ENCODE data around the gene SFI1.

Gene SFI1

DNA sequence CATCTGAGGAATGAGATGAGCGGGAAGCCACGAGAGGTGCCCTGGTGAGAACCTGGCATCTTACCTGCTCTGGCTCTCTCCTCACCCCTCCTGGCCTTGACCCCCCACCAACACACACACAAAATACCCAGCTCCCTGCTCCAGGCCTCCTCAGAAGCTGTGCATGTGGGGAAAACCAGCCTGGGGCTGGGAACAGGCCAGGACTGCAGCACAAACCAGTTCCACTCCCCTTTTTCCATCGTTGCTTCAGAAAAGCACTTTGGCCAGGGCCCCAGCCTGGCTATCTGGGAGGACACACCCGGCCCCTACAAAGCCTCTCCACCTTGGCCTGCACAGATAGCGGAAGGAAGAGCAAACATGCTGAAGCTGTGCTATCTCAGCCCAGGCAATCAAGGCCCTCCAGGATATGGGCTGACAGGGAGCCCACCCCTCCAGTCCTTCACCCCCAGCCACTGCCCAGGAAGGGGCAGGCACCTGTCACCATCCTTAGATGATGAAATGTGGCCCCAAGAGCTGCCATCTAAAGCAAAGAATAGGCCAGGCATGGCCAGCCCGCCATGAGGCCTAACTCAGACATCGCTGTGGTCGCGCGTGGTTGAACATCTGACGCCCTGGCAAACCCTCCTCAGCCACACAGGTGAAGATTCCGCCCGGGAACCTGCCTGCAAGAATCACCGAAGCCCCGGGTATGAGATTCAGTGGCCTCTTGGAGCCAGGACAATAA, 130.3 kb downstream of the SFI1 start:
- Histone ChIP-seq H3K4ac (ENCODE audit: low read depth in 1 of 2, low read length in 2 of 2) (no peak overlapping the region), H3K18ac (ENCODE audit: low read depth in 1 of 2, low read length in 2 of 2) (peak overlapping the region; percentile 8 to 43), H3K27ac (ENCODE audit: low read length, poor library complexity, severe bottlenecking) (no peak overlapping the region), H3K27me3 (ENCODE audit: control insufficient read depth in 1 of 2, insufficient read depth in 1 of 2, low read length in 2 of 2) (no peaks in the 10 kb centered on the region), H2BK12ac (ENCODE audit: low read length in 2 of 2) (no peak overlapping the region), H4K8ac (ENCODE audit: low read length) (peak overlapping the region; percentile 16), H3K4me2 (ENCODE audit: low read length, poor library complexity, severe bottlenecking) (no peak overlapping the region), H3K79me1 (replicated peaks; ENCODE audit: low read length, poor library complexity, severe bottlenecking) (peaks cover 7% of the 10 kb centered on the region), H2AK5ac (ENCODE audit: low read length, severe bottlenecking) (no peak overlapping the region), H3K4me3 (ENCODE audit: insufficient read depth in 1 of 2, low read depth in 1 of 2, low read length in 2 of 2) (peak overlapping the region in 1 of 2 experiments; percentile 41), H2AFZ (ENCODE audit: low read depth, low read length) (no peak overlapping the region), H3K9me3 (ENCODE audit: control insufficient read depth, low read length) (no peaks in the 10 kb centered on the region), H3K36me3 (ENCODE audit: control insufficient read depth in 1 of 2, insufficient read depth in 2 of 2, low read depth in 1 of 2, low read length in 2 of 2) (peaks cover 35 to 76% of the 10 kb centered on the region in 2 experiments), H3K4me1 (ENCODE audit: control insufficient read depth, insufficient read depth, low read depth, low read length) (peaks cover 73% of the 10 kb centered on the region), H3K9ac (ENCODE audit: low read length) (peak overlapping the region; percentile 58), H3K23ac (ENCODE audit: low read length in 2 of 2) (no peak overlapping the region), H2BK5ac (ENCODE audit: low read depth, low read length, poor library complexity, severe bottlenecking) (no peak overlapping the region), H4K91ac (ENCODE audit: low read length) (no peak overlapping the region), H3K14ac (ENCODE audit: low read length in 2 of 2) (peak overlapping the region in 1 of 2 experiments; percentile 19), H2BK120ac (ENCODE audit: low read depth, low read length) (no peak overlapping the region), H2BK15ac (ENCODE audit: low read depth, poor library complexity, severe bottlenecking) (no peak overlapping the region)
- WGBS, result 93% methylated on average over 15 of the region's 15 CpGs
- DNase-seq, result no peak

DNA sequence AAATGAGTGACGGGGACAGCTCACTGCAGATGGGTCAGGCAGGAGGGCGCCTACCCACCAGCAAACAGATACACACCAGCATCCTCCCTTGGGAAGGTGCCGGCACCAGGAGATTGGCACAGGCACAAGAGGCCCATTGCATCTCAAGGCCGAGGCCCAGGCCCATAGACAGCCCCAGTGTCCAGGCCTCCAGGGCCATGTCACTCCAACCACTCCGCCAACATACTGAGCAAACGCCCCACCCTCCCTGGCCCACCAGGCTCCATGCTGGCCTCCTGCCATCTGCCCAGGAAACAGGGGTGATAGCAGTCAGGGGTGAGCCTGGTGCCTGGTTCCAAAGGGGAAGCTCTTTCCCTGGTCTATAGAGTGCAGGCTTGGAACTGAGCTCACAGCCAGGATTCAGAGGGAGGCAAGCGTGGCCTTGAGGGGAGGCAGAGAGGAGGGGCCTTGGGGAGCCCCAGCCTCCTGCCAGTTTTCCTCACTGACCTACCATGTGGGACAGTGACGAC, 130.9 kb downstream of the SFI1 start:
- no peak overlapping the region for H3K4me3 ChIP-seq (ENCODE audit: insufficient read depth in 1 of 2, low read depth in 1 of 2, low read length in 2 of 2)
- H3K4me2 ChIP-seq (ENCODE audit: low read length, poor library complexity, severe bottlenecking), result no peak overlapping the region
- H3K27ac ChIP-seq (ENCODE audit: low read length, poor library complexity, severe bottlenecking), result no peak overlapping the region
- DNase-seq, result no peak
- WGBS, result 100% methylated on average over 7 of the region's 8 CpGs
- H2BK5ac ChIP-seq (ENCODE audit: low read depth, low read length, poor library complexity, severe bottlenecking), result no peak overlapping the region
- H2BK12ac ChIP-seq (ENCODE audit: low read length in 2 of 2), result peak overlapping the region in 1 of 2 experiments; percentile 14
- no peak overlapping the region for H4K91ac ChIP-seq (ENCODE audit: low read length)
- no peak overlapping the region for H2AK5ac ChIP-seq (ENCODE audit: low read length, severe bottlenecking)
- H3K14ac ChIP-seq (ENCODE audit: low read length in 2 of 2), result no peak overlapping the region
- no peak overlapping the region for H3K23ac ChIP-seq (ENCODE audit: low read length in 2 of 2)
- no peaks in the 10 kb centered on the region for H3K27me3 ChIP-seq (ENCODE audit: control insufficient read depth in 1 of 2, insufficient read depth in 1 of 2, low read length in 2 of 2)
- H2BK15ac ChIP-seq (ENCODE audit: low read depth, poor library complexity, severe bottlenecking), result no peak overlapping the region
- H3K18ac ChIP-seq (ENCODE audit: low read depth in 1 of 2, low read length in 2 of 2), result no peak overlapping the region
- peaks cover 28 to 73% of the 10 kb centered on the region in 2 experiments for H3K36me3 ChIP-seq (ENCODE audit: control insufficient read depth in 1 of 2, insufficient read depth in 2 of 2, low read depth in 1 of 2, low read length in 2 of 2)
- no peak overlapping the region for H4K8ac ChIP-seq (ENCODE audit: low read length)
- peaks cover 7% of the 10 kb centered on the region for H3K79me1 ChIP-seq (replicated peaks; ENCODE audit: low read length, poor library complexity, severe bottlenecking)
- H2BK120ac ChIP-seq (ENCODE audit: low read depth, low read length), result no peak overlapping the region
- H2AFZ ChIP-seq (ENCODE audit: low read depth, low read length), result no peak overlapping the region
- H3K9me3 ChIP-seq (ENCODE audit: control insufficient read depth, low read length), result no peaks in the 10 kb centered on the region
- H3K4ac ChIP-seq (ENCODE audit: low read depth in 1 of 2, low read length in 2 of 2), result no peak overlapping the region
- peaks cover 76% of the 10 kb centered on the region for H3K4me1 ChIP-seq (ENCODE audit: control insufficient read depth, insufficient read depth, low read depth, low read length)
- H3K9ac ChIP-seq (ENCODE audit: low read length), result peak overlapping the region; percentile 58

DNA sequence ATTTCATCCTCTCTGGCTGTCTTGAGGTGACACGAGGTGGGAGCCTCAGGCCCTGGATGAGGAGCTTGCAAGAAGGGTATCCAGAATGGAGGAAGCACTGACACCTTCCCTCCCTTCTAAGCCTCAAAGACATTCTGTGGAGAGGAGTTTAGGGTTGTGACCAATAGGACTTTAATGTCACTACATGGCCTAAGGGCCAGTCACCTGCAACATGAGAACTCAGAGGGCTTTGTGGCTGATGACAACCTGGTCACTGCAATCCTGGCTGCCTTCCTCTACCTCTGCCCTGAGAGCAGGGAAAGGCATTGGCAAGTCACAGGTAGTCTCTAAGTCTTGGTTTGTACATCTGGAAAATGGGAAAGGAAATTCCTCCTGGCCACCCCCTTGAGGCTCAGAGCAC, 132.0 kb downstream of the SFI1 start:
- no peak overlapping the region for H2BK120ac ChIP-seq (ENCODE audit: low read depth, low read length)
- no peak overlapping the region for H3K4me3 ChIP-seq (ENCODE audit: insufficient read depth in 1 of 2, low read depth in 1 of 2, low read length in 2 of 2)
- peaks cover 23 to 67% of the 10 kb centered on the region in 2 experiments for H3K36me3 ChIP-seq (ENCODE audit: control insufficient read depth in 1 of 2, insufficient read depth in 2 of 2, low read depth in 1 of 2, low read length in 2 of 2)
- H2AK5ac ChIP-seq (ENCODE audit: low read length, severe bottlenecking), result no peak overlapping the region
- peaks cover 81% of the 10 kb centered on the region for H3K4me1 ChIP-seq (ENCODE audit: control insufficient read depth, insufficient read depth, low read depth, low read length)
- no peak overlapping the region for H4K8ac ChIP-seq (ENCODE audit: low read length)
- 92% methylated on average over 1 of the region's 1 CpG for WGBS
- no peak overlapping the region for H3K27ac ChIP-seq (ENCODE audit: low read length, poor library complexity, severe bottlenecking)
- no peak overlapping the region for H2BK15ac ChIP-seq (ENCODE audit: low read depth, poor library complexity, severe bottlenecking)
- no peak overlapping the region for H2AFZ ChIP-seq (ENCODE audit: low read depth, low read length)
- H3K14ac ChIP-seq (ENCODE audit: low read length in 2 of 2), result no peak overlapping the region
- H3K4ac ChIP-seq (ENCODE audit: low read depth in 1 of 2, low read length in 2 of 2), result no peak overlapping the region
- H4K91ac ChIP-seq (ENCODE audit: low read length), result no peak overlapping the region
- H3K18ac ChIP-seq (ENCODE audit: low read depth in 1 of 2, low read length in 2 of 2), result no peak overlapping the region
- peaks cover 10% of the 10 kb centered on the region for H3K79me1 ChIP-seq (replicated peaks; ENCODE audit: low read length, poor library complexity, severe bottlenecking)
- no peak overlapping the region for H3K9ac ChIP-seq (ENCODE audit: low read length)
- DNase-seq, result no peak
- no peak overlapping the region for H3K23ac ChIP-seq (ENCODE audit: low read length in 2 of 2)
- no peak overlapping the region for H2BK12ac ChIP-seq (ENCODE audit: low read length in 2 of 2)
- H3K27me3 ChIP-seq (ENCODE audit: control insufficient read depth in 1 of 2, insufficient read depth in 1 of 2, low read length in 2 of 2), result no peaks in the 10 kb centered on the region
- no peak overlapping the region for H3K4me2 ChIP-seq (ENCODE audit: low read length, poor library complexity, severe bottlenecking)
- H2BK5ac ChIP-seq (ENCODE audit: low read depth, low read length, poor library complexity, severe bottlenecking), result no peak overlapping the region
- no peaks in the 10 kb centered on the region for H3K9me3 ChIP-seq (ENCODE audit: control insufficient read depth, low read length)

DNA sequence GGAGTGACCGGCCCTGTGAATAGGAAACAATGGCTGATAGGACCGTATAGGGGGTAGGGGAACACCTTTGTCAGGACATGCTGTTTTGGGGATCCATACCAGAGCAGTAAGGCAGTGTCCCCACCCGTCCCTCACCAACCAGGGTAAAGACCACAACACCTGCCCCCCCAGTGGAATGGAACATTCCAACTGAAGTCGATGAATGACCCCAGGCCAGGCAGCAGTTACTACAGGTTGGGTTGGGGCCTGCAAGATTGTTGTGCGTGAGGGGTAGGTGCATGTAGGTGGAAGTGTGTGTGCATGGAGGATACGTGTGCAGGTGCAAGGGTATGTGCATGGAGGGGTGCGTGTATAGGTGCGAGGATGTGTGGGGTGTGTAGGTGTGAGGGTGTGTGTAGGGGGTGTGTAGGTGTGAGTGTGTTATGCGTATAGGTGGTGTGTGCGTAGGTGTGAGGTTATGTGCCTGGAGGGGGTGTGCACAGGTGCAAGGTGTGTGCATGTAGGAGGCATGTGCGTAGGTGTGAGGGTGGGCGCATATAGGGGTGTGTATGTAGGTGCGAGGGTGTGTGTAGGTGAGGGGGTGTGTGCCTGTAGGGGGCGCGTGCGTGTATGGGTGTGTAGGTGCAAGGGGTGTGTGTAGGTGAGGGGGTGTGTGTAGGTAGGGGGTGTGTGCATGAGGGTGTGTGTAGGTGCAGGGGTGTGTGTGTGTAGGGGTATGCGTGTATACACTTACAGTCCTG, 132.8 kb downstream of the SFI1 start:
- Histone ChIP-seq H3K4me2 (ENCODE audit: low read length, poor library complexity, severe bottlenecking) (peak overlapping the region; percentile 71), H2AFZ (ENCODE audit: low read depth, low read length) (no peak overlapping the region), H3K9me3 (ENCODE audit: control insufficient read depth, low read length) (no peaks in the 10 kb centered on the region), H3K4ac (ENCODE audit: low read depth in 1 of 2, low read length in 2 of 2) (peak overlapping the region in 1 of 2 experiments; percentile 88), H2BK15ac (ENCODE audit: low read depth, poor library complexity, severe bottlenecking) (no peak overlapping the region), H3K79me1 (replicated peaks; ENCODE audit: low read length, poor library complexity, severe bottlenecking) (peaks cover 10% of the 10 kb centered on the region), H3K4me1 (ENCODE audit: control insufficient read depth, insufficient read depth, low read depth, low read length) (peaks cover 77% of the 10 kb centered on the region), H3K4me3 (ENCODE audit: insufficient read depth in 1 of 2, low read depth in 1 of 2, low read length in 2 of 2) (peak overlapping the region in 1 of 2 experiments; percentile 92), H3K27ac (ENCODE audit: low read length, poor library complexity, severe bottlenecking) (no peak overlapping the region), H3K14ac (ENCODE audit: low read length in 2 of 2) (peak overlapping the region in 1 of 2 experiments; percentile 58), H4K8ac (ENCODE audit: low read length) (peak overlapping the region; percentile 80), H4K91ac (ENCODE audit: low read length) (peak overlapping the region; percentile 53), H3K27me3 (ENCODE audit: control insufficient read depth in 1 of 2, insufficient read depth in 1 of 2, low read length in 2 of 2) (no peaks in the 10 kb centered on the region), H2AK5ac (ENCODE audit: low read length, severe bottlenecking) (no peak overlapping the region), H2BK5ac (ENCODE audit: low read depth, low read length, poor library complexity, severe bottlenecking) (no peak overlapping the region), H2BK120ac (ENCODE audit: low read depth, low read length) (no peak overlapping the region), H3K36me3 (ENCODE audit: control insufficient read depth in 1 of 2, insufficient read depth in 2 of 2, low read depth in 1 of 2, low read length in 2 of 2) (peaks cover 23 to 60% of the 10 kb centered on the region in 2 experiments), H3K18ac (ENCODE audit: low read depth in 1 of 2, low read length in 2 of 2) (peak overlapping the region in 1 of 2 experiments; percentile 93), H3K9ac (ENCODE audit: low read length) (peak overlapping the region; percentile 92), H2BK12ac (ENCODE audit: low read length in 2 of 2) (peak overlapping the region in 1 of 2 experiments; percentile 1), H3K23ac (ENCODE audit: low read length in 2 of 2) (no peak overlapping the region)
- DNase-seq, result no peak
- 96% methylated on average over 16 of the region's 17 CpGs for WGBS
